ENCODE measurements around the gene KCNT1.

KCNT1 gene

DNA sequence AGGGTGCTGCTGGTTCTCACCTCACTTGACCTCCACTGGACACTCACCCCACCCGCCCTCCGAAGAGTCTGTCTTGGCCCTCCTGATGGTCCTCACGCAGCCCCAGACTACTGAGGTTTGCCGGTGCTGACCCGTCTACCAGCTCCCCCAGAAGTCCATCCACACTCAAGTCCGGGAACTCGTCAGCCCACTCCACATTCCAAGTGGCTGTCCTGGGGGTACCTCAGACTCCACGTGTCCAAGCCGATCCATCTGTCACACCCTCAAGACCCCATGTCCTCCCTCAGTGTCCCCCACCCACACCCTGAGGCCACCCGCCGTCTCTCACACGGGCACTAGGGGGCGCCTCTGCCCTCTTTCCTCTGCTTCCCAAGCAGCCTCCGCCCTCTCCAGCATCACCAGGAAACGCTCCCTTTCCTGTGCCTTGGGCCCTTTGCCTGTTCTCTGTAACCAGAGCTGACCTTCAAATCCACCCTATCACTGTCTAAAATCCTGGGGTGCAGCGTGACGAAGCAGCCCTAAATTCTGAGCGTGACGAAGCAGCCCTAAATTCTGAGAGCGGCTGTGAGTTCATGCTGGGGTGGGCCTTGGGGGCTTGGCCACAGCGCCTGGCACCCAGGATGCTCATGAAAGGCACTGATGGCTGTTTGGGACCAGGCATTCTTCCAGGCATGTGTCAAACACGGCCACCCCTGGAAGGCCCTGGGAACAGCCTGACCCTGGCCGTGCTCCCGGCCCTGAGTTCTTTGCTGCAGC lies 95.7 kb downstream of the KCNT1 start:
- H3K4me2 ChIP-seq (ENCODE audit: low read length), result no peak overlapping the region
- no peaks in the 10 kb centered on the region for H4K20me1 ChIP-seq (ENCODE audit: insufficient read depth, low read length)
- H3K9ac ChIP-seq (ENCODE audit: low read length), result no peak overlapping the region
- no peak overlapping the region for H3K4me3 ChIP-seq (ENCODE audit: low read length)
- no peaks in the 10 kb centered on the region for H3K79me2 ChIP-seq (ENCODE audit: low read length)
- no peaks in the 10 kb centered on the region for H3K36me3 ChIP-seq (replicated peaks; ENCODE audit: low read depth, low read length)
- TF ChIP-seq EZH2phosphoT487 (IDR thresholded peaks at IDR 0.05; ENCODE audit: low read depth), result no peak
- TF ChIP-seq, protein P1, sequence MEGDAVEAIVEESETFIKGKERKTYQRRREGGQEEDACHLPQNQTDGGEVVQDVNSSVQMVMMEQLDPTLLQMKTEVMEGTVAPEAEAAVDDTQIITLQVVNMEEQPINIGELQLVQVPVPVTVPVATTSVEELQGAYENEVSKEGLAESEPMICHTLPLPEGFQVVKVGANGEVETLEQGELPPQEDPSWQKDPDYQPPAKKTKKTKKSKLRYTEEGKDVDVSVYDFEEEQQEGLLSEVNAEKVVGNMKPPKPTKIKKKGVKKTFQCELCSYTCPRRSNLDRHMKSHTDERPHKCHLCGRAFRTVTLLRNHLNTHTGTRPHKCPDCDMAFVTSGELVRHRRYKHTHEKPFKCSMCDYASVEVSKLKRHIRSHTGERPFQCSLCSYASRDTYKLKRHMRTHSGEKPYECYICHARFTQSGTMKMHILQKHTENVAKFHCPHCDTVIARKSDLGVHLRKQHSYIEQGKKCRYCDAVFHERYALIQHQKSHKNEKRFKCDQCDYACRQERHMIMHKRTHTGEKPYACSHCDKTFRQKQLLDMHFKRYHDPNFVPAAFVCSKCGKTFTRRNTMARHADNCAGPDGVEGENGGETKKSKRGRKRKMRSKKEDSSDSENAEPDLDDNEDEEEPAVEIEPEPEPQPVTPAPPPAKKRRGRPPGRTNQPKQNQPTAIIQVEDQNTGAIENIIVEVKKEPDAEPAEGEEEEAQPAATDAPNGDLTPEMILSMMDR (IDR thresholded peaks at IDR 0.05; ENCODE audit: low read depth, low read length), result peak; percentile 66
- no peaks in the 10 kb centered on the region for H3K9me3 ChIP-seq (ENCODE audit: insufficient read depth, low read length)
- H2AFZ ChIP-seq (ENCODE audit: low read depth, low read length), result no peak overlapping the region
- no peak overlapping the region for H3K27ac ChIP-seq (ENCODE audit: low read length)
- no peaks in the 10 kb centered on the region for H3K27me3 ChIP-seq (ENCODE audit: low read depth, low read length)
- no peaks in the 10 kb centered on the region for H3K4me1 ChIP-seq (ENCODE audit: low read length)

DNA sequence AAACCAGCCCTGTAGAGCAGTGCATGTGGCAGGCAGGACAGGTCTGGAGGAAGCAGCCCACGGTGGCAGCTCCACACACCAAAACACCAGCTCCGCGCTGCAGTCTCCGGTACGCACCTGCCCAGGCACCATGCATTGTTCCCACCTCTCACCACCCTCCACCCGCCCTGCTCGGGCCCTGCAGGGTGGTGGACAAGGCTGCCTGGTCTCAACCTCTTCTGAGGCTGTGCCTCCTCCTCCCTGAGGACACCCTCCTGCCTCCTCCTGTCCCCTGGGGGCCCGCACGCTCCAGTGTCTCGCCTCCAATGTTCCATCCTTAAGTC lies 96.2 kb downstream of the KCNT1 start:
- Histone ChIP-seq H4K20me1 (ENCODE audit: insufficient read depth, low read length) (no peaks in the 10 kb centered on the region), H3K36me3 (replicated peaks; ENCODE audit: low read depth, low read length) (no peaks in the 10 kb centered on the region), H3K79me2 (ENCODE audit: low read length) (no peaks in the 10 kb centered on the region), H3K9me3 (ENCODE audit: insufficient read depth, low read length) (no peaks in the 10 kb centered on the region), H3K27me3 (ENCODE audit: low read depth, low read length) (no peaks in the 10 kb centered on the region), H3K4me3 (ENCODE audit: low read length) (no peak overlapping the region), H3K4me2 (ENCODE audit: low read length) (no peak overlapping the region), H2AFZ (ENCODE audit: low read depth, low read length) (no peak overlapping the region), H3K4me1 (ENCODE audit: low read length) (no peaks in the 10 kb centered on the region), H3K27ac (ENCODE audit: low read length) (no peak overlapping the region), H3K9ac (ENCODE audit: low read length) (no peak overlapping the region)
- no peak for TF ChIP-seq EZH2phosphoT487 (IDR thresholded peaks at IDR 0.05; ENCODE audit: low read depth)
- TF ChIP-seq, protein P1 (IDR thresholded peaks at IDR 0.05; ENCODE audit: low read depth, low read length), result no peak

DNA sequence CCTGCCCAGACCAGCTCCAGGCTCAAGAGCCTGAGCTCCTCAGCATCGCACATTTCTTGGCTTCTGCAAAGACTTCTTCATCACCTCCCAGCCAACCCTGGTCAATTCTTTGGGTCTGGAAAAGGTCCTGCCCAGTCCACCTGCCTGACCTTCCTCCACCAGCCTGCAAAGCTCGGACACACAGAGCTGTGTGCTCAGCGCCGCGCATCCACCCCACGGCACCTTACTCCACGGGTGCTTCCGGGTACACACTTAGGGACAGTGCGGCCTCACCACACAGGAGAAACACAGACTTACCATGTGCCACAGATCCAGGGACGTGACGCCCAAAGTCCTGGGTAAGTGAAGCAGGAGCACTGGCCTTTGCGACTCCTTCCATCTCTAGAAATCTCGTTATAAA lies 97.3 kb downstream of the KCNT1 start:
- no peak overlapping the region for H3K4me2 ChIP-seq (ENCODE audit: low read length)
- H2AFZ ChIP-seq (ENCODE audit: low read depth, low read length), result no peak overlapping the region
- no peak overlapping the region for H3K9ac ChIP-seq (ENCODE audit: low read length)
- H3K79me2 ChIP-seq (ENCODE audit: low read length), result no peaks in the 10 kb centered on the region
- no peaks in the 10 kb centered on the region for H4K20me1 ChIP-seq (ENCODE audit: insufficient read depth, low read length)
- no peak overlapping the region for H3K27ac ChIP-seq (ENCODE audit: low read length)
- H3K4me1 ChIP-seq (ENCODE audit: low read length), result no peaks in the 10 kb centered on the region
- H3K4me3 ChIP-seq (ENCODE audit: low read length), result no peak overlapping the region
- TF ChIP-seq EZH2phosphoT487 (IDR thresholded peaks at IDR 0.05; ENCODE audit: low read depth), result no peak
- TF ChIP-seq, protein P1 (IDR thresholded peaks at IDR 0.05; ENCODE audit: low read depth, low read length), result no peak
- H3K27me3 ChIP-seq (ENCODE audit: low read depth, low read length), result no peaks in the 10 kb centered on the region
- H3K36me3 ChIP-seq (replicated peaks; ENCODE audit: low read depth, low read length), result no peaks in the 10 kb centered on the region
- no peaks in the 10 kb centered on the region for H3K9me3 ChIP-seq (ENCODE audit: insufficient read depth, low read length)

DNA sequence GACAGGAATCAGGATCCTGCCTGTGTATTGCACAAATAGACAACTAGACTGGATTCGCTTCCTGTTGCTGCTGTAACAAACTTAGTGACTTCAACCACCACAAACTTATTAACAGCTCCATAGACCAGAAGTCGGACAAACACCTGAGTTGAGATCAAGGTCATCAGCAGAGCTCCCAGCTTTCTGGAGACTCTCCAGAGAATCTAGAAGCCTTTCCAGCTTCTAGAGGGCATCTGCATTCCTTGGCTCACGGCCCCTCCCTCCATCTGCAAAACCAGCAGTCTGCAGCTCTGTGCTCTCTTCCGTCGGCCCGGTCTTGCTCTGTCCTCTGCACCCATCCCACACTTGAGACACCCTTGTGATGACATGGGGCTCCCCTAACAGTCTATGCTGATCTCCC lies 99.1 kb downstream of the KCNT1 start:
- Histone ChIP-seq H3K36me3 (replicated peaks; ENCODE audit: low read depth, low read length) (no peaks in the 10 kb centered on the region), H2AFZ (ENCODE audit: low read depth, low read length) (no peak overlapping the region), H3K4me1 (ENCODE audit: low read length) (no peaks in the 10 kb centered on the region), H3K9me3 (ENCODE audit: insufficient read depth, low read length) (no peaks in the 10 kb centered on the region), H3K27ac (ENCODE audit: low read length) (no peak overlapping the region), H3K27me3 (ENCODE audit: low read depth, low read length) (no peaks in the 10 kb centered on the region), H3K4me2 (ENCODE audit: low read length) (no peak overlapping the region), H3K4me3 (ENCODE audit: low read length) (no peak overlapping the region), H3K79me2 (ENCODE audit: low read length) (no peaks in the 10 kb centered on the region), H4K20me1 (ENCODE audit: insufficient read depth, low read length) (no peaks in the 10 kb centered on the region), H3K9ac (ENCODE audit: low read length) (no peak overlapping the region)
- TF ChIP-seq EZH2phosphoT487 (IDR thresholded peaks at IDR 0.05; ENCODE audit: low read depth), result no peak
- TF ChIP-seq, protein P1 (IDR thresholded peaks at IDR 0.05; ENCODE audit: low read depth, low read length), result no peak

Data from OCI-LY3 (cell line).